Prostate gland (tissue), 2 donors: Measurements from ENCODE around the gene CACNA2D1. TPM values are rescaled to one million over a fixed set of nuclear protein-coding genes. Genes with fewer than 3 reads are reported as not detected.

ENCODE experiments used
- DNase-seq: peaks from one replicate; pipeline ENCODE4 v3.0.0-alpha.2; 2019; ENCODE audit warnings: low spot score
- H3K27ac ChIP-seq, 2 donors: fragments of 200-600 bp; sonication (generic); 2 replicates each; pipeline ENCODE4 v1.5.1; 2017 to 2019
- H3K27me3 ChIP-seq: fragments of 200-600 bp; sonication (generic); replicated peaks from 2 replicates; pipeline ENCODE4 v1.5.1; 2019; ENCODE audit not compliant: insufficient read depth
- H3K36me3 ChIP-seq, 2 donors: fragments of 200-600 bp; sonication (generic); 1 replicate in 1 of 2; 2 replicates in 1 of 2; pipeline versions ENCODE4 v1.5.1 to v1.8.1; 2017 to 2019
- H3K4me1 ChIP-seq: fragments of 200-600 bp; sonication (generic); replicated peaks from 2 replicates; pipeline ENCODE4 v1.5.1; 2019
- H3K4me3 ChIP-seq, 2 donors: fragments of 200-600 bp; sonication (generic); 2 replicates each; pipeline ENCODE4 v1.5.1; 2017 to 2019
- H3K9me3 ChIP-seq: fragments of 200-600 bp; sonication (generic); 2 replicates; pipeline ENCODE4 v1.5.1; 2017
- POLR2A ChIP-seq: fragments of 450-650 bp; IDR thresholded peaks from one replicate; pipeline ENCODE4 v1.6.1; 2016; ENCODE audit warnings: antibody characterized with exemption, mild to moderate bottlenecking
- POLR2AphosphoS5 ChIP-seq: sonication (generic); formaldehyde crosslinking; IDR thresholded peaks from one replicate; pipeline ENCODE4 v1.6.1; 2017; ENCODE audit warnings: antibody characterized with exemption
- WGBS: methylation state at CpG from one replicate; pipeline ENCODE4 v1.1.5; 2018; 5-methylcytosine and 5-hydroxymethylcytosine counted together
- intact Hi-C: fragments of 100-400 bp; cut with DNase I; formaldehyde crosslinking; loops from one replicate; pipeline ENCODE4 v1.14.2; 2022
- total RNA-seq, 2 donors: library from RNA; depleted of rRNA; stranded (reverse); fragments of >200 nt; gene quantifications; one replicate each; pipeline ENCODE4 v1.1.0, GENCODE V29; 2016
- TF ChIP-seq, protein P1 (sequence below), 4 experiments: fragments of 200-600 bp in 2 of 4; fragments of 450-650 bp in 2 of 4; sonication (generic) in 2 of 4; IDR thresholded peaks; 1 replicate in 3 of 4; 2 replicates in 1 of 4; pipeline ENCODE4 v1.5.1; 2016 to 2019; ENCODE audit warnings: antibody characterized with exemption in 4 of 4, mild to moderate bottlenecking in 2 of 4, moderate library complexity in 2 of 4

The CACNA2D1 gene
- total RNA-seq, 2 donors from 2014 or later: 16.9 to 24.4 TPM

DNA sequence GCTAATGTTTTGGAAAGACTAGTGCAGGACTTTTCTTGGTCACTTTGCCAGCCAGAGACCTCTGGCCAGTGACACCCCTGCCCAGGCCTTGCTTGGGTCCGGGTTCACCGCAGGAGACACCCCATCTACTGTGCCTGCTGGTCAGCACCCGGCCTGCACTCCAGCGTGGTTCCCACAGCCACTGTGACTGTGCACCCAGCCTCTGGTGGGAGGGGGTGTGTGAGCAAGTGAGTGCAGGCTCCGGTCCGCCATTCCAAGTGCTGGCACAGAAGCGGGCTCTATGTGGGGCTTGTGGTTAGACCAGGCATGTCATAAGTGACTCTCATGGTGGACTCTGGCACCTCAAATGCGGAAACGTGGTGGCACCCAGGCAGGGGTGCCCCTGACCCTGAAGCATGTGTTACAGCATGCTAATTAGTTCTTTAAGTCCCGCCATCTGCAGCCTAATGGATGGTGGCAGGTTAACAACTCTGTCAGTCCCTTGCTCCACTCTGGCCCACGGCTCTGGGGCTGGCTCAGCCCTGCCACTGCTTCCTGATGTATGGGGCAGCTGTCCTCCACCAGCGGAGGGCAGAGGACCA is 361.8 kb downstream of the CACNA2D1 start:
- no peaks in the 10 kb centered on the region for H3K9me3 ChIP-seq
- intact Hi-C loops: no loop called here

GRCh38 chr7:82080254-82080927 is 363.2 kb downstream of the CACNA2D1 start:
- Histone ChIP-seq H3K36me3 (no peaks in the 10 kb centered on the region), H3K4me3 (no peak overlapping the region), H3K27me3 (no peaks in the 10 kb centered on the region), H3K4me1 (no peaks in the 10 kb centered on the region), H3K27ac (no peak overlapping the region), H3K9me3 (no peaks in the 10 kb centered on the region)
- no peak for DNase-seq
- intact Hi-C loops: no loop called here
- 59% methylated on average over 4 of the region's 4 CpGs for WGBS
- TF ChIP-seq, protein P1, sequence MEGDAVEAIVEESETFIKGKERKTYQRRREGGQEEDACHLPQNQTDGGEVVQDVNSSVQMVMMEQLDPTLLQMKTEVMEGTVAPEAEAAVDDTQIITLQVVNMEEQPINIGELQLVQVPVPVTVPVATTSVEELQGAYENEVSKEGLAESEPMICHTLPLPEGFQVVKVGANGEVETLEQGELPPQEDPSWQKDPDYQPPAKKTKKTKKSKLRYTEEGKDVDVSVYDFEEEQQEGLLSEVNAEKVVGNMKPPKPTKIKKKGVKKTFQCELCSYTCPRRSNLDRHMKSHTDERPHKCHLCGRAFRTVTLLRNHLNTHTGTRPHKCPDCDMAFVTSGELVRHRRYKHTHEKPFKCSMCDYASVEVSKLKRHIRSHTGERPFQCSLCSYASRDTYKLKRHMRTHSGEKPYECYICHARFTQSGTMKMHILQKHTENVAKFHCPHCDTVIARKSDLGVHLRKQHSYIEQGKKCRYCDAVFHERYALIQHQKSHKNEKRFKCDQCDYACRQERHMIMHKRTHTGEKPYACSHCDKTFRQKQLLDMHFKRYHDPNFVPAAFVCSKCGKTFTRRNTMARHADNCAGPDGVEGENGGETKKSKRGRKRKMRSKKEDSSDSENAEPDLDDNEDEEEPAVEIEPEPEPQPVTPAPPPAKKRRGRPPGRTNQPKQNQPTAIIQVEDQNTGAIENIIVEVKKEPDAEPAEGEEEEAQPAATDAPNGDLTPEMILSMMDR (IDR thresholded peaks at IDR 0.05): no peak
- TF ChIP-seq POLR2AphosphoS5: no peak
- no peak for TF ChIP-seq POLR2A

More for the DNA sequence above, 361.8 kb downstream of the CACNA2D1 start:
- H3K4me3 ChIP-seq: no peak overlapping the region
- no peaks in the 10 kb centered on the region for H3K4me1 ChIP-seq
- WGBS: 97% methylated on average over 11 of the region's 12 CpGs
- TF ChIP-seq, protein P1 (IDR thresholded peaks at IDR 0.05): no peak
- TF ChIP-seq POLR2A: no peak
- no peak for TF ChIP-seq POLR2AphosphoS5
- no peak overlapping the region for H3K27ac ChIP-seq
- no peak for DNase-seq
- H3K36me3 ChIP-seq: no peaks in the 10 kb centered on the region
- no peaks in the 10 kb centered on the region for H3K27me3 ChIP-seq

DNA sequence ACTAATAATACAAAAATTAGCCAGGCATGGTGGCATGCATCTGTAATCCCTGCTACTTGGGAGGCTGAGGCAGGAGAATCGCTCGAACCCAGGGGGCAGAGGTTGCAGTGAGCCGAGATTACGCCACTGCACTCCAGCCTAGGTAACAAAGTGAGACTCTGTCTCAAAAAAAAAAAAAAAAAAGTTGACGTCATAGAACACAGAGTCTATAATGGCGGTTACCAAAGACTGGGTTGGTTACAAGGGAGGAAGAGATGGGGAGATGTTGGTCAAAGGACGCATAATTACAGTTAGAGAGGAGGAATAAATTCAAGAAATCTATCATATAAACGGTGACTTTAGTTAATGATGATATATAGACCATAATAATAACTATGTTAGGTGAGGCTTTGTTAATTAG is 364.1 kb downstream of the CACNA2D1 start:
- Histone ChIP-seq H3K9me3 (no peaks in the 10 kb centered on the region), H3K4me3 (no peak overlapping the region), H3K36me3 (no peaks in the 10 kb centered on the region), H3K4me1 (no peaks in the 10 kb centered on the region), H3K27me3 (no peaks in the 10 kb centered on the region), H3K27ac (no peak overlapping the region)
- intact Hi-C loops: no loop called here
- WGBS: 96% methylated on average over 8 of the region's 8 CpGs
- no peak for TF ChIP-seq POLR2A
- TF ChIP-seq, protein P1 (IDR thresholded peaks at IDR 0.05): no peak
- TF ChIP-seq POLR2AphosphoS5: no peak
- DNase-seq: no peak

GRCh38 chr7:82078807-82079206 is 364.8 kb downstream of the CACNA2D1 start:
- no peaks in the 10 kb centered on the region for H3K27me3 ChIP-seq
- intact Hi-C loops: no loop called here
- H3K36me3 ChIP-seq: no peaks in the 10 kb centered on the region
- no peaks in the 10 kb centered on the region for H3K9me3 ChIP-seq
- no peak for DNase-seq
- H3K27ac ChIP-seq: no peak overlapping the region
- H3K4me1 ChIP-seq: no peaks in the 10 kb centered on the region
- WGBS: 95% methylated on average over 2 of the region's 2 CpGs
- H3K4me3 ChIP-seq: no peak overlapping the region
- TF ChIP-seq POLR2AphosphoS5 (no peak), POLR2A (no peak)
- TF ChIP-seq, protein P1 (IDR thresholded peaks at IDR 0.05): no peak

DNA sequence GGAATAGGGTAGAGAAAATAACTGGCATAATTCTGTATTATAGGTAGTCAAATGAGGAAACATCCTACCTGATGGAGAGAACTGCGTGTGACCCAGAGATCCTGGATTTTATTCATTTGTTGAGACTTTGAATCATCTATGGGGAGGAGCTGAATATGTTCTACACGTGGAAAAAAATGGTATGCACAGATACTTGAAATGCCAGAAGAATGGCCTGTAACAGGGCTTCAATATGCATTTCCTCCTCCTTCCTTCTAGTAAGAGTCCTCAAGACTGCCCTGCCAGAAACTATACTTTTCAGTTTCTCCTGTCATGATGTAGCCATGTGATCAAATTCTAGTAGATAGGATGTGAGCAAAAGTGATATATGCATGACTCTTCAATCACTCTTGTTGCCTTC is 372.1 kb downstream of the CACNA2D1 start:
- Histone ChIP-seq H3K36me3 (no peaks in the 10 kb centered on the region), H3K9me3 (no peaks in the 10 kb centered on the region), H3K27ac (no peak overlapping the region), H3K4me1 (no peaks in the 10 kb centered on the region), H3K4me3 (no peak overlapping the region), H3K27me3 (no peaks in the 10 kb centered on the region)
- 86% methylated on average over 2 of the region's 2 CpGs for WGBS
- no peak for DNase-seq
- no peak for TF ChIP-seq POLR2AphosphoS5
- intact Hi-C loops: no loop called here
